HG02885 (cell line): ENCODE measurements around the gene FAM163A.

Experiments used
- ATAC-seq: cut with Tn5 transposase; IDR thresholded peaks from one replicate; pipeline ENCODE4 v1.9.1; 2021; ENCODE audit warnings: mild to moderate bottlenecking; ENCODE audit not compliant: unreplicated experiment, poor library complexity

The FAM163A gene

GRCh38 chr1:179812501-179813292 lies 69.6 kb downstream of the FAM163A start:
- ATAC-seq = no peak

GRCh38 chr1:179813626-179814545 lies 70.8 kb downstream of the FAM163A start:
- ATAC-seq = no peak

GRCh38 chr1:179814546-179814838 lies 71.4 kb downstream of the FAM163A start:
- ATAC-seq = peak; percentile 36

GRCh38 chr1:179815641-179816040 lies 72.5 kb downstream of the FAM163A start:
- no peak for ATAC-seq

- ATAC-seq = no peak
Measured at GRCh38 chr1:179816196-179816960, 73.3 kb downstream of the FAM163A start.

- ATAC-seq = no peak
Measured at GRCh38 chr1:179817056-179817455, 74.0 kb downstream of the FAM163A start.

- no peak for ATAC-seq
Measured at GRCh38 chr1:179817789-179818188, 74.7 kb downstream of the FAM163A start.

GRCh38 chr1:179818260-179818659 lies 75.2 kb downstream of the FAM163A start:
- ATAC-seq = no peak

- ATAC-seq = no peak
Measured at GRCh38 chr1:179818743-179819173, 75.7 kb downstream of the FAM163A start.

GRCh38 chr1:179820226-179820970 lies 77.3 kb downstream of the FAM163A start:
- no peak for ATAC-seq

GRCh38 chr1:179821524-179821923 lies 78.4 kb downstream of the FAM163A start:
- no peak for ATAC-seq

GRCh38 chr1:179822065-179822464 lies 79.0 kb downstream of the FAM163A start:
- ATAC-seq = no peak

GRCh38 chr1:179823693-179824092 lies 80.6 kb downstream of the FAM163A start:
- no peak for ATAC-seq

- ATAC-seq = no peak
Measured at GRCh38 chr1:179824265-179824664, 81.2 kb downstream of the FAM163A start.

- ATAC-seq = no peak
Measured at GRCh38 chr1:179825206-179825605, 82.1 kb downstream of the FAM163A start.

GRCh38 chr1:179825798-179826460 lies 82.8 kb downstream of the FAM163A start:
- ATAC-seq = no peak

GRCh38 chr1:179826626-179827280 lies 83.7 kb downstream of the FAM163A start:
- no peak for ATAC-seq

- no peak for ATAC-seq
Measured at GRCh38 chr1:179828554-179829110, 85.5 kb downstream of the FAM163A start.

- ATAC-seq = no peak
Measured at GRCh38 chr1:179831225-179831624, 88.1 kb downstream of the FAM163A start.
